Measurements from ENCODE around the gene BCL2L14.

BCL2L14 gene, protein sequence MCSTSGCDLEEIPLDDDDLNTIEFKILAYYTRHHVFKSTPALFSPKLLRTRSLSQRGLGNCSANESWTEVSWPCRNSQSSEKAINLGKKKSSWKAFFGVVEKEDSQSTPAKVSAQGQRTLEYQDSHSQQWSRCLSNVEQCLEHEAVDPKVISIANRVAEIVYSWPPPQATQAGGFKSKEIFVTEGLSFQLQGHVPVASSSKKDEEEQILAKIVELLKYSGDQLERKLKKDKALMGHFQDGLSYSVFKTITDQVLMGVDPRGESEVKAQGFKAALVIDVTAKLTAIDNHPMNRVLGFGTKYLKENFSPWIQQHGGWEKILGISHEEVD

GRCh38 chr12:12070674-12071656, at the start of gene BCL2L14:
Gene BCL2L14, plus strand, starts transcription at chr12:12070939. Its CDS starts 8,367 bp downstream, at chr12:12079306.
- DNase-seq, result no peak

GRCh38 chr12:12022306-12022936, 48.3 kb upstream of the BCL2L14 start:
- no peak for DNase-seq

- DNase-seq, result no peak
Observed at GRCh38 chr12:12023456-12023855, 47.3 kb upstream of the BCL2L14 start.

- no peak for DNase-seq
Observed at GRCh38 chr12:12024911-12025682, 45.6 kb upstream of the BCL2L14 start.

DNA sequence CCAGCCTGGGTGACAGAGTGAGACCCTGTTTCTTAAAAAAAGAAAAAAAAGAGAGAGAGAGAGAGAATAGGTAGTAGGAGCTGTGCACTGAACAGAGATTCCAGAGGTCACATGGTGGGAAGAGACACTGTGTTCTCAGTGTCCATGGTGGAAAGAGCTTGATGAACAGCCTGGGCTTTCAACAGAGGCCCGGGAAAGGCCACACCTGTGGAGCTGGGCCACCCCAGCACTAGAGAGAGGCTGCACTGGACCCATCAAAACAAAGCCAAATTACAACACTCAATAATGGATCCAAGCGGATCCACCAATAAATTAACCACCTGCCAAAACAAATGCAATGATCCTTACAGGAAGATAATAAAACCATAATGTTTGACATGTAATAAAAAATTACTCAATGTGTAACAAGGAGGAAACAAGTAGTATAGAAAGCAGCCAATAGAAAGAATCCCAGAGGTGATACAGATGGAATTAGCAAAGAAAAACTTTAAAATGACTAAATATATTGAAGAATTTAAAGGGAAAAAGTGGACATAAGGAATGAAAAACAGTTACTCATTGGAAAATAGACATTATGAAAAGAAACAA, 44.8 kb upstream of the BCL2L14 start:
- DNase-seq, result no peak

DNA sequence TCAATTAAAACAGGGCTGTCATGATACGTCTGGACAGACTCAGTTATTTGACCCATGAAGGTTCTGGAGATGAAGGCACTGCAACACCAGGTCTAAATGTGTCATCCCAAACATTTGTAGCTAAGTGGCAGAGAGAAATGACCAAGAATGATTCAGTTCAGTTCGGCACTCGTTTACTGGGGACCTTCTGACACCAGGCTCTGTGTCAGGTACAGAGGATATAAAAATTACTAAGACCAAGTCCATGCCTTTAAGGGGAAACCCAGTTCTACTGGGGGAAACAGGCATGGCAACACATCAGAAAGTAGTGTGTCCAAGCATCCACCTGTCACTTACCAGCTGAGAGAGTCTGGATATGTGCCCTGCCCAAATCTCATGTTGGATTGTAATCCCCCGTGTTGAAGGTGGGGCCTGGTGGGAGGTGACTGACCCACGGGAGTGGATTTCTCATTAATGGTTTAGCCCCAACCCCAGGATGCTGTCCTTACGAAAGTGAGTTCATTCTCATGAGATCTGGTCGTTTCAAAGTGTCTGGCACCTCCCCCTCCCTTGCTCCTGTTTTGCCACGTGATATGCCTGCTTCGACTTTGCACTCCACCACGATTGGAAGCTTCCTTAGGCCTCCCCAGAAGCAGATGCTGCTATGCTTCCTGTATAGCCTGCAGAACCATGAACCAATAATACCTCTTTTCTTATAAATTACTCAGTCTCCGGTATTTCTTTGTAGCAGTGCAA, 41.9 kb upstream of the BCL2L14 start:
- no peak for DNase-seq

DNA sequence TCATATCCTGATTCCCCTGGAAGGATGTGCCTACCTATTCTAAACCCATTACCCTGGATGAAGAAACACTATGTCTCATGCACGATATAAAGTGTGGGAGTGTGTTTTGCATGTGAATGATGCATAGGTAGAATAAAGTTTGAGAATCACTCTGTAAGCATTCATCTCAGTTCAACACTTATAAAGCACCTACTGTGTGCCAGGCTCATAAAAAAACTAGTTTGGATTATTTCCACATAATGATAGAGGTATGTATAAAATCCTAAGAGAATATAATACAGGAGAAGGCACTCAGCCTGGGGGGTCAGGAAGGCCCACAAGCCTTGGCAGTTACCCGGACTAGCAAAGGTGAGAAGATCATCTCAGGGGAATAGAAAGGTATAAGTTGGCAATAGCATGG, 41.1 kb upstream of the BCL2L14 start:
- no peak for DNase-seq

- no peak for DNase-seq
Observed at GRCh38 chr12:12032260-12032791, 38.4 kb upstream of the BCL2L14 start.

GRCh38 chr12:12032851-12033797, 37.6 kb upstream of the BCL2L14 start:
- peak; percentile 51 for DNase-seq

- no peak for DNase-seq
Observed at GRCh38 chr12:12033824-12034223, 36.9 kb upstream of the BCL2L14 start.

- DNase-seq, result no peak
Observed at GRCh38 chr12:12034344-12034743, 36.4 kb upstream of the BCL2L14 start.

DNA sequence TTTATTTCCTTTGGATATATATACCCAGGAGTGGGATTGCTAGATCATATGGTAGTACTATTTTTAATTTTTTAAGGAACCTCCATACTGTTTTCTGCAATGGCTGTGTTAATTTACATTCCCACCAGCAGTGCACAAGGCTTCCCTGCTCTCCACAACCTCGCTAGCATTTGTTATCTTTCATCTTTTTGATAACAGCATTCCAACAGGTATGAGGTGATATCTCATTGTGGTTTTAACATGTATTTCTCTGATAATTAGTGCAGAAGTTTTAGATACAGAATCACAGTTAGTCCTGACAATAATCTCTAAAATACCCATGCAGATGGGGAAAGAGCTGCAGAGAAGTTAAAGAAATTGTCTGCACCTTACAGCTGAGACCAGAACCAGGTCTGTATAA, 35.5 kb upstream of the BCL2L14 start:
- no peak for DNase-seq

GRCh38 chr12:12036901-12037300, 33.8 kb upstream of the BCL2L14 start:
- no peak for DNase-seq

GRCh38 chr12:12039897-12040296, 30.8 kb upstream of the BCL2L14 start:
- DNase-seq, result no peak

GRCh38 chr12:12046401-12046800, 24.3 kb upstream of the BCL2L14 start:
- DNase-seq, result no peak

DNA sequence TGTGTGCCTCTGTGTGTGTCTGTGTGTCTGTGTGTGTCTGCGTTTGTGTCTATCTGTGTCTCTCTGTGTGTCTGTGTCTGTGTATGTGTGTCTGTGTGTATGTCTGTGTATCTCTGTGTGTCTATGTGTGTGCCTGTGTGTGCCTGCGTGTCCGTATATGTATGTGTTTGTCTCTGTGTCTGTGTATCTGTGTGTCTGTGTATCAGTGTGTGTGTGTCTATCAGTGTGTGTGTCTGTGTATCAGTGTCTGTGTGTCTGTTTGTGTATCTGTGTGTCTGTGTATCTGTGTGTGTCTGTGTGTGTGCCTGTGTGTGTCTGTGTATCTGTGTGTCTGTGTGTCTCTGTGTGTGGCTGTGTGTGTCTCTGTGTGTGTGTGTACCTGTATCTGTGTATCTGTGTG, 23.1 kb upstream of the BCL2L14 start:
- DNase-seq, result no peak

DNA sequence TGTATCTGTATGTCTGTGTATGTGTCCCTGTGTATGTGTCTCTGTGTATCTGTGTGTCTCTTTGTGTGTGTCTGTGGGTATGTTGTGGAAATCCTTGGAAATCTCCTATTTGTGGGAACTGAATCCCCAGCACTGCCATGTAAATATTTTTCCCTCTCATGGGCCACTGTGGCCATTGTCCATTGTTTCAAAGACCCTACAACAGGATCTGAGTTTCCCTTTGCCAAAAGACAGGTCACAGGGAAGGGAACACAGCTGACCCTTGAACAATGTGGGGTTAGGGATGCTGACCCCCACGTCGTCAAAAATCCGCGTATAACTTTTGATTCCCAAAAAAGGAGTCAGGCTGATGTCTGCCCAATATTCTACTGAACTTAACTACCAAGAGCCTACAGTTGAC, 22.5 kb upstream of the BCL2L14 start:
- no peak for DNase-seq

- DNase-seq, result no peak
Observed at GRCh38 chr12:12048714-12049113, 22.0 kb upstream of the BCL2L14 start.

GRCh38 chr12:12051668-12052067, 19.1 kb upstream of the BCL2L14 start:
- no peak for DNase-seq

- DNase-seq, result no peak
Observed at GRCh38 chr12:12054993-12055392, 15.7 kb upstream of the BCL2L14 start.
